PC-3 (cell line): ENCODE results near the gene SMC1B. TPM values are rescaled to one million over a fixed set of nuclear protein-coding genes. Genes with fewer than 3 reads are reported as not detected.
A peak's percentile ranks its signal among the peaks of the same experiment; 100 is the strongest.

ENCODE experiments used
- ATAC-seq: fragments of 200-7000 bp; cut with Tn5 transposase; 2 replicates; pipeline ENCODE4 v1.9.1; 2020; ENCODE audit warnings: mild to moderate bottlenecking, moderate library complexity
- BruUV-seq: library from RNA; stranded (reverse); fragments of 400-500 nt; replicated peaks from 2 replicates; lab custom pipeline; 2021; lab: Mats Ljungman, UMichigan
- CTCF ChIA-PET: fragments of 300-600 bp; sonication (Branson Sonifier 250); formaldehyde crosslinking; loops from one replicate; lab custom pipeline; 2022; ENCODE audit warnings: antibody characterized with exemption; lab: Charles Lee
- POLR2A ChIA-PET: fragments of 300-600 bp; sonication (Branson Sonifier 250); formaldehyde crosslinking; loops from one replicate; lab custom pipeline; 2022; ENCODE audit warnings: antibody characterized with exemption; ENCODE audit not compliant: unreplicated experiment; lab: Charles Lee
- DNase-seq: peaks from one replicate; pipeline ENCODE4 v3.0.0-alpha.2; 2015
- H2AFZ ChIP-seq: fragments of 300-600 bp; sonication (generic); 2 replicates; pipeline ENCODE4 v1.6.0; 2016; ENCODE audit warnings: antibody characterized with exemption, low read length
- H3F3A ChIP-seq: fragments of 300-600 bp; sonication (generic); one replicate; pipeline ENCODE4 v1.6.0; 2017; ENCODE audit warnings: antibody characterized with exemption, low read length, control low read depth, mild to moderate bottlenecking; ENCODE audit not compliant: unreplicated experiment
- H3K27ac ChIP-seq: fragments of 300-600 bp; sonication (generic); 2 replicates; pipeline ENCODE4 v1.5.1; 2016; ENCODE audit warnings: mild to moderate bottlenecking, low read length
- H3K27me3 ChIP-seq: fragments of 300-600 bp; sonication (generic); 2 replicates; pipeline ENCODE4 v1.6.1; 2016; ENCODE audit warnings: low read length, mixed read lengths
- H3K36me3 ChIP-seq: fragments of 300-600 bp; sonication (generic); 2 replicates; pipeline ENCODE4 v1.6.1; 2016; ENCODE audit warnings: low read depth, mixed run types, low read length, mixed read lengths
- H3K4me1 ChIP-seq: fragments of 300-600 bp; sonication (generic); 2 replicates; pipeline ENCODE4 v1.5.1; 2016; ENCODE audit warnings: low read length; ENCODE audit not compliant: insufficient read depth
- H3K4me2 ChIP-seq: fragments of 300-600 bp; sonication (generic); 2 replicates; pipeline ENCODE4 v1.6.0; 2016; ENCODE audit warnings: low read length
- H3K4me3 ChIP-seq: fragments of 300-600 bp; sonication (generic); 2 replicates; pipeline ENCODE4 v1.5.1; 2016; ENCODE audit warnings: mild to moderate bottlenecking, low read length, mixed read lengths
- H3K79me2 ChIP-seq: fragments of 300-600 bp; sonication (generic); 2 replicates; pipeline ENCODE4 v1.6.1; 2017; ENCODE audit warnings: low read length, mixed read lengths
- H3K9ac ChIP-seq: fragments of 300-600 bp; sonication (generic); 2 replicates; pipeline ENCODE4 v1.6.0; 2016; ENCODE audit warnings: mild to moderate bottlenecking, low read length
- H3K9me2 ChIP-seq: fragments of 300-600 bp; sonication (generic); replicated peaks from 2 replicates; pipeline ENCODE4 v1.6.1; 2016; ENCODE audit warnings: mixed run types, low read length, mixed read lengths
- H3K9me3 ChIP-seq: fragments of 300-600 bp; sonication (generic); 2 replicates; pipeline ENCODE4 v1.6.1; 2016; ENCODE audit warnings: low read length, mixed read lengths
- H4K20me1 ChIP-seq: fragments of 300-600 bp; sonication (generic); 2 replicates; pipeline ENCODE4 v1.6.1; 2016; ENCODE audit warnings: low read length, mixed read lengths
- CTCF ChIP-seq: fragments of 300-600 bp; sonication (generic); conservative IDR thresholded peaks from 2 replicates; pipeline ENCODE4 v1.5.1; 2017; ENCODE audit warnings: antibody characterized with exemption, low read depth, mild to moderate bottlenecking, low read length
- EZH2 ChIP-seq: fragments of 300-600 bp; sonication (generic); IDR thresholded peaks from one replicate; pipeline ENCODE4 v1.6.1; 2017; ENCODE audit warnings: antibody characterized with exemption, mild to moderate bottlenecking, low read length; ENCODE audit not compliant: unreplicated experiment
- EZH2phosphoT487 ChIP-seq: fragments of 300-600 bp; sonication (generic); IDR thresholded peaks from 2 replicates; pipeline ENCODE4 v1.6.1; 2018; ENCODE audit warnings: mild to moderate bottlenecking, antibody characterized with exemption, low read length, borderline replicate concordance
- intact Hi-C: fragments of 100-400 bp; cut with micrococcal nuclease; formaldehyde crosslinking; loops from 2 replicates; pipeline ENCODE4 v1.9.0; 2023
- total RNA-seq: library from RNA; depleted of rRNA; stranded (reverse); fragments of >200 nt; gene quantifications from 2 replicates; pipeline ENCODE4 v1.2.3, GENCODE V29; 2014

SMC1B gene
- total RNA-seq, 1 experiment from 2014 or later, result 0.04 TPM

DNA sequence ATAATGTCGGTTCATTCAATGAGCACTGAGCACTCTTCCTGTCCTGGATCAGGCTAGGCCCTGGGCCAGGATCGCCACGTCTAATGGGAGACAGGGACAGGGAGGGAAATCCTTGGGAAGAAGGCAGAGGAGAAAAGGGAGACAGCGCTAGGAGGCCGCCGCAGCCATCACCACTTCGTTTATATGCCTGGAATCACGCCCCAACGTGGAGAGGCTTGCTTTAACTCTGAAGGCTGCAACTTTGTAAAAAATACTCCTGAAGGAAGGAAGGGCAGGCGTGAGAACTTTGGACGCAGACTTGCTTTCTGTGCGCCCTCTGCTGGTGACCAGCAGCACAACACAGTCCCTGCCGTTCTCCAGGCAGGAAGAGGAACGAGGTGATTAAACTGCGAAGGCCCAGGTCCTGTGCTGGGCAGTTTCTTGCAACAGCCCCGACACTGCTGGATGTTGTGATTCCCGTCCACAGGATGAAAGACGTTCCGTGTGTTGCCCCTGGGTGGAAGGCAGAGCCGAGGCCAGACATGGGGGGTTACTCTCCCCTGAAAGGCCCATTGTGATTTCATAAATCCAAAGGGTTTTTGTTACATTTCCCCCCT lies 22.2 kb upstream of the SMC1B start:
- Histone ChIP-seq H3K36me3 (no peaks in the 10 kb centered on the region), H3K9me3 (no peaks in the 10 kb centered on the region), H3K27me3 (no peaks in the 10 kb centered on the region), H3K79me2 (no peaks in the 10 kb centered on the region), H3K9ac (no peak overlapping the region), H2AFZ (peak overlapping the region; percentile 82), H3K4me2 (peak overlapping the region; percentile 44), H3K27ac (no peak overlapping the region), H3K4me3 (no peak overlapping the region), H3K4me1 (peaks cover 4% of the 10 kb centered on the region), H3F3A (no peaks in the 10 kb centered on the region), H4K20me1 (no peaks in the 10 kb centered on the region), H3K9me2 (no peaks in the 10 kb centered on the region)
- intact Hi-C loops, result loop anchor here (1.0 to 5.0 kb wide), 3 partner anchors 126 to 333 kb away; partner anchors contain the start of gene FAM118A
- peak; percentile 96 for ATAC-seq
- DNase-seq, result peak; percentile 83
- no peak for TF ChIP-seq EZH2
- no peak for TF ChIP-seq EZH2phosphoT487
- peak; percentile 86 for TF ChIP-seq CTCF
- ChIA-PET CTCF (no interaction called here), POLR2A (no interaction called here)
- no TSS peak for BruUV-seq

DNA sequence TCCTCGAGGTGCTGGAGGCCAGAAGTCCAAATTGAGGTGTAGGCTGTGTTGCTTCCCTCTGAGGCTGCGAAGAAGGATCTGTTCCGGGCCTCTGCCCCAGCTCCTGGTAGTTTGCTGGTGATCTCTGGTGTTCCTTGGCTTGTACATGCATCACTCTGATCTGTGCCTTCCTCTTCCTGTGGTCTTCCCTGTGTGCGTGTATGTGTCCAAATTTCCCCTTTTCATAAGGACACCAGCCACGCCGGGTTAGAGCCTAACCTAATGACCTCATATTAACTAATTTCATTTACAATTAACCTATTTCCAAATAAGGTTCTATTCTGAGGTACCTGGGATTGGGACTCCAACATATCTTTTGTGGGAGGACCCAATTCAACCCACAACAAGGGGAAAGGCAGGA lies 21.6 kb upstream of the SMC1B start:
- H3K79me2 ChIP-seq, result no peaks in the 10 kb centered on the region
- H3K4me2 ChIP-seq, result peak overlapping the region; percentile 44; the same call in 1 of the 2 replicates
- H3K4me1 ChIP-seq, result peaks cover 4% of the 10 kb centered on the region
- intact Hi-C loops, result loop anchor here (1.0 to 5.0 kb wide), 3 partner anchors 126 to 333 kb away; partner anchors contain the start of gene FAM118A
- H3K27me3 ChIP-seq, result no peaks in the 10 kb centered on the region
- H3K36me3 ChIP-seq, result no peaks in the 10 kb centered on the region
- no peaks in the 10 kb centered on the region for H3F3A ChIP-seq
- DNase-seq (no peak), ATAC-seq (no peak)
- H3K9ac ChIP-seq, result no peak overlapping the region
- no peak overlapping the region for H3K4me3 ChIP-seq
- no peaks in the 10 kb centered on the region for H3K9me3 ChIP-seq
- ChIA-PET POLR2A (no interaction called here), CTCF (no interaction called here)
- no peak for TF ChIP-seq EZH2
- TF ChIP-seq CTCF, result no peak
- TF ChIP-seq EZH2phosphoT487, result no peak
- peak overlapping the region; percentile 82; the same call in 1 of the 2 replicates for H2AFZ ChIP-seq
- no peaks in the 10 kb centered on the region for H3K9me2 ChIP-seq
- no TSS peak for BruUV-seq
- no peaks in the 10 kb centered on the region for H4K20me1 ChIP-seq
- no peak overlapping the region for H3K27ac ChIP-seq

GRCh38 chr22:45430871-45431270 lies 17.5 kb upstream of the SMC1B start:
- no peaks in the 10 kb centered on the region for H3K79me2 ChIP-seq
- intact Hi-C loops, result no loop called here
- H3K9me3 ChIP-seq, result no peaks in the 10 kb centered on the region
- TF ChIP-seq CTCF (no peak), EZH2 (no peak), EZH2phosphoT487 (no peak)
- H3K36me3 ChIP-seq, result no peaks in the 10 kb centered on the region
- no peak overlapping the region for H3K4me3 ChIP-seq
- POLR2A ChIA-PET, result no interaction called here
- no peak overlapping the region for H3K27ac ChIP-seq
- H4K20me1 ChIP-seq, result no peaks in the 10 kb centered on the region
- H3F3A ChIP-seq, result no peaks in the 10 kb centered on the region
- no peak overlapping the region for H2AFZ ChIP-seq
- DNase-seq (no peak), ATAC-seq (no peak)
- CTCF ChIA-PET, result no interaction called here
- peaks cover 4% of the 10 kb centered on the region for H3K4me1 ChIP-seq
- H3K9ac ChIP-seq, result no peak overlapping the region
- no peak overlapping the region for H3K4me2 ChIP-seq
- H3K9me2 ChIP-seq, result no peaks in the 10 kb centered on the region
- no TSS peak for BruUV-seq
- no peaks in the 10 kb centered on the region for H3K27me3 ChIP-seq
